CD14-positive monocyte (primary cell): ENCODE results near the gene CDC42BPB. TPM values are rescaled to one million over a fixed set of nuclear protein-coding genes. Genes with fewer than 3 reads are reported as not detected.

Experiments
- DNase-seq, 3 donors: peaks; one replicate each; pipeline ENCODE4 v3.0.0-alpha.2; 2011 to 2022
- H2AFZ ChIP-seq: 2 replicates; pipeline ENCODE4 v1.6.0; 2012; ENCODE audit warnings: mild to moderate bottlenecking, low read depth, low read length, inconsistent platforms; ENCODE audit not compliant: insufficient read depth, poor library complexity, severe bottlenecking
- H3K27ac ChIP-seq, 2 donors: 1 replicate in 1 of 2; 2 replicates in 1 of 2; pipeline ENCODE4 v1.5.1; 2012 to 2013; ENCODE audit warnings: low read length in 2 of 2, control low read depth in 1 of 2, inconsistent platforms in 1 of 2, low read depth in 1 of 2, mild to moderate bottlenecking in 1 of 2
- H3K27me3 ChIP-seq, 2 donors: one replicate each; pipeline versions ENCODE4 v1.6.0 to v1.6.1; 2011 to 2013; ENCODE audit warnings: low read length in 2 of 2; ENCODE audit not compliant: control insufficient read depth in 2 of 2, insufficient read depth in 2 of 2
- H3K36me3 ChIP-seq, 2 donors: replicated peaks in 1 of 2; 1 replicate in 1 of 2; 2 replicates in 1 of 2; pipeline versions ENCODE4 v1.5.1 to v1.6.1; 2012 to 2013; ENCODE audit warnings: low read length in 2 of 2, control low read depth in 1 of 2, inconsistent platforms in 1 of 2, mild to moderate bottlenecking in 1 of 2; ENCODE audit not compliant: insufficient read depth in 2 of 2, control insufficient read depth in 1 of 2
- H3K4me1 ChIP-seq, 2 donors: 1 replicate in 1 of 2; 2 replicates in 1 of 2; pipeline versions ENCODE4 v1.5.1 to v1.6.1; 2012 to 2013; ENCODE audit warnings: low read length in 2 of 2, control low read depth in 1 of 2, inconsistent platforms in 1 of 2, mild to moderate bottlenecking in 1 of 2, moderate library complexity in 1 of 2; ENCODE audit not compliant: insufficient read depth in 2 of 2, control insufficient read depth in 1 of 2
- H3K4me2 ChIP-seq: replicated peaks from 2 replicates; pipeline ENCODE3; 2012; ENCODE audit warnings: low read length, moderate library complexity, mild to moderate bottlenecking; ENCODE audit not compliant: poor library complexity, severe bottlenecking; ENCODE audit errors: extremely low read depth
- H3K4me3 ChIP-seq, 3 experiments: fragments of 200-600 bp in 1 of 3; sonication (generic) in 1 of 3; replicated peaks in 1 of 3; 1 replicate in 2 of 3; 2 replicates in 1 of 3; pipeline ENCODE4 v1.5.1; 2011 to 2013; ENCODE audit warnings: low read length in 3 of 3, mild to moderate bottlenecking in 3 of 3, control low read depth in 2 of 3, low read depth in 2 of 3, inconsistent platforms in 1 of 3, moderate library complexity in 1 of 3
- H3K79me2 ChIP-seq: 2 replicates; pipeline ENCODE4 v1.6.0; 2012; ENCODE audit warnings: mild to moderate bottlenecking, control low read depth, inconsistent platforms, low read length, moderate library complexity; ENCODE audit not compliant: insufficient read depth
- H3K9ac ChIP-seq: 2 replicates; pipeline ENCODE4 v1.6.0; 2017; ENCODE audit warnings: low read length, mild to moderate bottlenecking; ENCODE audit not compliant: insufficient read depth, poor library complexity, severe bottlenecking
- H3K9me3 ChIP-seq, 2 donors: replicated peaks in 1 of 2; 1 replicate in 1 of 2; 2 replicates in 1 of 2; pipeline versions ENCODE4 v1.5.1 to v1.6.1; 2012 to 2013; ENCODE audit warnings: low read length in 2 of 2, control low read depth in 1 of 2; ENCODE audit not compliant: control insufficient read depth in 1 of 2, insufficient read depth in 1 of 2
- H4K20me1 ChIP-seq: 2 replicates; pipeline ENCODE4 v1.6.0; 2012; ENCODE audit warnings: mild to moderate bottlenecking, low read length, control low read depth, moderate library complexity; ENCODE audit not compliant: insufficient read depth
- H3K27ac Mint-ChIP-seq, 7 donors: one replicate each; pipeline ENCODE4 v1.8.0; 2020; ENCODE audit warnings: mild to moderate bottlenecking in 7 of 7, mixed read lengths in 7 of 7, moderate library complexity in 6 of 7, inconsistent platforms in 2 of 7
- H3K27me3 Mint-ChIP-seq, 3 donors: one replicate each; pipeline ENCODE4 v1.8.0; 2021 to 2022; ENCODE audit warnings: low read depth in 3 of 3, mild to moderate bottlenecking in 3 of 3, mixed read lengths in 3 of 3, moderate library complexity in 3 of 3, inconsistent platforms in 1 of 3
- H3K36me3 Mint-ChIP-seq, 2 donors: one replicate each; pipeline ENCODE4 v1.8.0; 2020; ENCODE audit warnings: mixed read lengths in 2 of 2, inconsistent platforms in 1 of 2, mild to moderate bottlenecking in 1 of 2
- H3K4me1 Mint-ChIP-seq: one replicate; pipeline ENCODE4 v1.8.0; 2020; ENCODE audit warnings: mild to moderate bottlenecking, mixed read lengths
- H3K4me3 Mint-ChIP-seq, 2 donors: one replicate each; pipeline ENCODE4 v1.8.0; 2020; ENCODE audit warnings: mild to moderate bottlenecking in 2 of 2, mixed read lengths in 2 of 2, moderate library complexity in 1 of 2
- H3K9me3 Mint-ChIP-seq, 7 donors: one replicate each; pipeline ENCODE4 v1.8.0; 2020 to 2022; ENCODE audit warnings: mixed read lengths in 7 of 7, mild to moderate bottlenecking in 6 of 7, moderate library complexity in 6 of 7, inconsistent platforms in 2 of 7
- WGBS: methylation state at CpG from one replicate; pipeline ENCODE4 v1.1.5; 2013; ENCODE audit warnings: missing lambda C conversion rate; ENCODE audit not compliant: insufficient coverage; 5-methylcytosine and 5-hydroxymethylcytosine counted together
- intact Hi-C, 2 donors: fragments of 100-400 bp; cut with micrococcal nuclease; formaldehyde crosslinking; loops; one replicate each; pipeline versions ENCODE4 v1.15.0 to v1.15.1; 2023
- polyA plus RNA-seq, 3 donors: library from polyadenylated mRNA; depleted of rRNA in 1 of 3; unstranded in 2 of 3; stranded (reverse) in 1 of 3; fragments of 300-500 nt in 2 of 3; fragments of >200 nt in 1 of 3; fragmentation: Illumina TruSeq in 2 of 3; gene quantifications; 1 replicate in 2 of 3; 2 replicates in 1 of 3; pipeline ENCODE4 v1.2.3, GENCODE V29; 2012 to 2021
- TF ChIP-seq, protein P1 (sequence below): fragments of 200-600 bp; IDR thresholded peaks from one replicate; pipeline ENCODE4 v1.8.0; 2022; ENCODE audit warnings: antibody characterized with exemption, mild to moderate bottlenecking

Gene CDC42BPB
- polyA plus RNA-seq, 3 donors = 0.25 to 19.0 (median 0.60) TPM

DNA sequence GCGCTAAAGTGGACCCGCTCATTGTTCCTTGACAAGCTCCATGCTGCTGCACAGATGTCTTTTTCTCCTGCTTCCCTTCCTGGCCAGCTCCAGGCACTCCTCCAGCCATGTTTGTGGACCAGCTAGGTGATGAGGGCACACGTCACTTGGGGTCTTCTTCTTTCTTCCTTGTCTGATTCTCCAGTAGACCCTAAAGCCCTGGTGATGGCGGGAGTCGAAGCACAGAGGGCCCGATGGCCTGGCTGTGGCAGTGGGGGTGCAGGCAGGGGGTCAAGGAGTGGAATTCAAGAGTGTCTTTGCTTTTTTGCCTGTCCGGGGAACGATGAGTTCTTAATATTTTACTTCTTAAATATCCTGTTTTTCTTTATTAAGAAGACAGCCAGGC lies 157.8 kb downstream of the CDC42BPB start:
- H4K20me1 ChIP-seq = peaks cover 44% of the 10 kb centered on the region
- H3K4me1 ChIP-seq = peaks cover 0 to 6% of the 10 kb centered on the region in 2 donors
- H3K4me2 ChIP-seq = no peak overlapping the region
- Mint-ChIP-seq H3K27me3 (peaks cover 0 to 3% (median 0%) of the 10 kb centered on the region in 3 donors), H3K27ac (peak overlapping the region in 2 of 7 donors; percentile 19 to 28), H3K4me3 (no peak overlapping the region), H3K9me3 (no peaks in the 10 kb centered on the region), H3K36me3 (peaks cover 66 to 89% of the 10 kb centered on the region in 2 donors), H3K4me1 (peaks cover 9% of the 10 kb centered on the region)
- H3K4me3 ChIP-seq = no peak overlapping the region
- intact Hi-C loops = no loop called here
- 90% methylated on average over 2 of the region's 8 CpGs for WGBS
- no peak for DNase-seq
- no peak overlapping the region for H2AFZ ChIP-seq
- H3K27ac ChIP-seq = no peak overlapping the region
- TF ChIP-seq, protein P1, sequence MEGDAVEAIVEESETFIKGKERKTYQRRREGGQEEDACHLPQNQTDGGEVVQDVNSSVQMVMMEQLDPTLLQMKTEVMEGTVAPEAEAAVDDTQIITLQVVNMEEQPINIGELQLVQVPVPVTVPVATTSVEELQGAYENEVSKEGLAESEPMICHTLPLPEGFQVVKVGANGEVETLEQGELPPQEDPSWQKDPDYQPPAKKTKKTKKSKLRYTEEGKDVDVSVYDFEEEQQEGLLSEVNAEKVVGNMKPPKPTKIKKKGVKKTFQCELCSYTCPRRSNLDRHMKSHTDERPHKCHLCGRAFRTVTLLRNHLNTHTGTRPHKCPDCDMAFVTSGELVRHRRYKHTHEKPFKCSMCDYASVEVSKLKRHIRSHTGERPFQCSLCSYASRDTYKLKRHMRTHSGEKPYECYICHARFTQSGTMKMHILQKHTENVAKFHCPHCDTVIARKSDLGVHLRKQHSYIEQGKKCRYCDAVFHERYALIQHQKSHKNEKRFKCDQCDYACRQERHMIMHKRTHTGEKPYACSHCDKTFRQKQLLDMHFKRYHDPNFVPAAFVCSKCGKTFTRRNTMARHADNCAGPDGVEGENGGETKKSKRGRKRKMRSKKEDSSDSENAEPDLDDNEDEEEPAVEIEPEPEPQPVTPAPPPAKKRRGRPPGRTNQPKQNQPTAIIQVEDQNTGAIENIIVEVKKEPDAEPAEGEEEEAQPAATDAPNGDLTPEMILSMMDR = no peak
- no peaks in the 10 kb centered on the region for H3K79me2 ChIP-seq
- H3K9me3 ChIP-seq = no peaks in the 10 kb centered on the region
- H3K9ac ChIP-seq = no peak overlapping the region
- H3K36me3 ChIP-seq = peaks cover 73 to 94% of the 10 kb centered on the region in 2 donors
- no peaks in the 10 kb centered on the region for H3K27me3 ChIP-seq

DNA sequence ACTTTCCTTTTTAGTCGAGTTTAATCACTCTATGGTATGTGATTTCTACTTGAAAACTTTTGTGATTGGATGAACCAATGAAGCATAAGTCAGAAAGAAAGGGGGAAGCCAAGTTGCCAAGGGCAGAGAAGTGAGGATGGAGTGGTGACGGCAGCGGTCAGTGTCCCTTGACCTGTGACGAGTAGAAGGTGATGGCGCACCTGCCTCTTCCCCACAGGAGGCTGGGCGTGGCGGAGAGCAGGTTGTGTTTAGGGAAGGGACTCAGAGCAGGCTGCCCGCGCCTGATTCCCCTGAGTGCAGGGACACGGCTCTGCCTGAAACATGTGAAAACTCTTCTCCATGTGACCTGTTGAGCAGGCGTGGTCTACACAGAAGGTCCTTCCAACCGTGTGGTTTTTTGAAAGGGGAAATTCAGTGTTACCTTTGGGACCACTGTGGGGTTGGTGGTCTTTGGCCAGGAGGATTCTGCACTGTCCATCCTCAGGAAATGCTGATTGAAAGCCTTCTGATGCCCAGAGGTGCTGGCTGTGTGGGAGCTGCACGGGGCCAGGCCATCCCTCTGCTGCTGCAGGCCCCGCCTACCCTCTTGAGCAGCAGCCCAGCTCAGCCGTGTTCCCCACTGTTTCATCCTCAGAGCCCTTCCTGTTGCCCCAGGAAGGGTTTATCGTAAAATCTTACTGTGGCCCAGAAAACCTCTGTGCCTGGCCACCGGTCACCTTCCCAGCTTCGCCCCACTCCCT lies 158.4 kb downstream of the CDC42BPB start:
- H3K27ac Mint-ChIP-seq = peak overlapping the region in 1 of 7 donors; percentile 19
- no peak overlapping the region for H2AFZ ChIP-seq
- H3K4me1 Mint-ChIP-seq = peaks cover 9% of the 10 kb centered on the region
- H3K4me2 ChIP-seq = no peak overlapping the region
- TF ChIP-seq, protein P1 = no peak
- peaks cover 0 to 6% of the 10 kb centered on the region in 2 donors for H3K4me1 ChIP-seq
- DNase-seq = no peak
- H3K36me3 ChIP-seq = peaks cover 74 to 95% of the 10 kb centered on the region in 2 donors
- intact Hi-C loops = no loop called here
- H3K36me3 Mint-ChIP-seq = peaks cover 70 to 90% of the 10 kb centered on the region in 2 donors
- H3K4me3 ChIP-seq = no peak overlapping the region
- 93% methylated on average over 14 of the region's 18 CpGs for WGBS
- no peaks in the 10 kb centered on the region for H3K27me3 ChIP-seq
- H4K20me1 ChIP-seq = peaks cover 44% of the 10 kb centered on the region
- H3K9me3 ChIP-seq = no peaks in the 10 kb centered on the region
- no peaks in the 10 kb centered on the region for H3K79me2 ChIP-seq
- no peak overlapping the region for H3K9ac ChIP-seq
- no peak overlapping the region for H3K4me3 Mint-ChIP-seq
- peaks cover 0 to 3% (median 0%) of the 10 kb centered on the region in 3 donors for H3K27me3 Mint-ChIP-seq
- no peak overlapping the region for H3K27ac ChIP-seq
- H3K9me3 Mint-ChIP-seq = no peaks in the 10 kb centered on the region
